Hepatocyte (in vitro differentiated cells): Measurements from ENCODE around the gene OBSCN.

Experiments used
- EZH2 ChIP-seq: fragments of 200-600 bp; sonication (generic); IDR thresholded peaks from 2 replicates; pipeline ENCODE4 v1.6.1; 2016; ENCODE audit warnings: antibody characterized with exemption, mild to moderate bottlenecking, borderline replicate concordance
- EZH2phosphoT487 ChIP-seq: fragments of 200-600 bp; sonication (generic); IDR thresholded peaks from one replicate; pipeline ENCODE4 v1.6.1; 2018; ENCODE audit warnings: antibody characterized with exemption, mild to moderate bottlenecking, low read depth, moderate library complexity; ENCODE audit not compliant: unreplicated experiment, severe bottlenecking
- TF ChIP-seq, protein P1 (sequence below): fragments of 200-600 bp; sonication (generic); IDR thresholded peaks from 2 replicates; pipeline ENCODE4 v1.5.1; 2016; ENCODE audit warnings: antibody characterized with exemption, mild to moderate bottlenecking; ENCODE audit not compliant: poor library complexity

DNA sequence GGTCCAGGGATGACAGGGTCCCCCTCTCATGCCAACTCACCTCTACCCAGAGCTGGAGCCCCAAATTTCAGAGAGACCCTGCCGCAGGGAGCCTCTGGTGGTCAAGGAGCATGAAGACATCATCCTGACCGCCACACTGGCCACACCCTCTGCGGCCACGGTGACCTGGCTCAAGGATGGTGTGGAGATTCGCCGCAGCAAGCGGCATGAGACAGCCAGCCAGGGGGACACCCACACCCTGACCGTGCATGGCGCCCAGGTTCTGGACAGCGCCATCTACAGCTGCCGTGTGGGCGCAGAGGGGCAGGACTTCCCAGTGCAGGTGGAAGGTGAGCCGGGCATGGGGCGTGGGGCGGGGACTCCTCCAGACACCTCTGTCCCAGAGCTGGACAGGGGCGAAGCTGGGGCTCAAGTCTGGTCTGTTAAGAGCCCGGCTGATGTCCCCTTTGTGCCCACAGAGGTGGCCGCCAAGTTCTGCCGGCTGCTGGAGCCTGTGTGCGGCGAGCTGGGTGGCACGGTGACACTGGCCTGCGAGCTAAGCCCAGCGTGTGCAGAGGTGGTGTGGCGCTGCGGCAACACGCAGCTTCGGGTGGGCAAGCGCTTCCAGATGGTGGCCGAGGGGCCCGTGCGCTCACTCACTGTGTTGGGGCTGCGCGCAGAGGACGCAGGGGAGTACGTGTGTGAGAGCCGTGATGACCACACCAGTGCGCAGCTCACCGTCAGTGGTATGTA, 66.0 kb downstream of the OBSCN start:
- TF ChIP-seq, protein P1, sequence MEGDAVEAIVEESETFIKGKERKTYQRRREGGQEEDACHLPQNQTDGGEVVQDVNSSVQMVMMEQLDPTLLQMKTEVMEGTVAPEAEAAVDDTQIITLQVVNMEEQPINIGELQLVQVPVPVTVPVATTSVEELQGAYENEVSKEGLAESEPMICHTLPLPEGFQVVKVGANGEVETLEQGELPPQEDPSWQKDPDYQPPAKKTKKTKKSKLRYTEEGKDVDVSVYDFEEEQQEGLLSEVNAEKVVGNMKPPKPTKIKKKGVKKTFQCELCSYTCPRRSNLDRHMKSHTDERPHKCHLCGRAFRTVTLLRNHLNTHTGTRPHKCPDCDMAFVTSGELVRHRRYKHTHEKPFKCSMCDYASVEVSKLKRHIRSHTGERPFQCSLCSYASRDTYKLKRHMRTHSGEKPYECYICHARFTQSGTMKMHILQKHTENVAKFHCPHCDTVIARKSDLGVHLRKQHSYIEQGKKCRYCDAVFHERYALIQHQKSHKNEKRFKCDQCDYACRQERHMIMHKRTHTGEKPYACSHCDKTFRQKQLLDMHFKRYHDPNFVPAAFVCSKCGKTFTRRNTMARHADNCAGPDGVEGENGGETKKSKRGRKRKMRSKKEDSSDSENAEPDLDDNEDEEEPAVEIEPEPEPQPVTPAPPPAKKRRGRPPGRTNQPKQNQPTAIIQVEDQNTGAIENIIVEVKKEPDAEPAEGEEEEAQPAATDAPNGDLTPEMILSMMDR = no peak
- TF ChIP-seq EZH2phosphoT487 (no peak), EZH2 (no peak)
